ENCODE measurements around the gene STX11.

Gene STX11

DNA sequence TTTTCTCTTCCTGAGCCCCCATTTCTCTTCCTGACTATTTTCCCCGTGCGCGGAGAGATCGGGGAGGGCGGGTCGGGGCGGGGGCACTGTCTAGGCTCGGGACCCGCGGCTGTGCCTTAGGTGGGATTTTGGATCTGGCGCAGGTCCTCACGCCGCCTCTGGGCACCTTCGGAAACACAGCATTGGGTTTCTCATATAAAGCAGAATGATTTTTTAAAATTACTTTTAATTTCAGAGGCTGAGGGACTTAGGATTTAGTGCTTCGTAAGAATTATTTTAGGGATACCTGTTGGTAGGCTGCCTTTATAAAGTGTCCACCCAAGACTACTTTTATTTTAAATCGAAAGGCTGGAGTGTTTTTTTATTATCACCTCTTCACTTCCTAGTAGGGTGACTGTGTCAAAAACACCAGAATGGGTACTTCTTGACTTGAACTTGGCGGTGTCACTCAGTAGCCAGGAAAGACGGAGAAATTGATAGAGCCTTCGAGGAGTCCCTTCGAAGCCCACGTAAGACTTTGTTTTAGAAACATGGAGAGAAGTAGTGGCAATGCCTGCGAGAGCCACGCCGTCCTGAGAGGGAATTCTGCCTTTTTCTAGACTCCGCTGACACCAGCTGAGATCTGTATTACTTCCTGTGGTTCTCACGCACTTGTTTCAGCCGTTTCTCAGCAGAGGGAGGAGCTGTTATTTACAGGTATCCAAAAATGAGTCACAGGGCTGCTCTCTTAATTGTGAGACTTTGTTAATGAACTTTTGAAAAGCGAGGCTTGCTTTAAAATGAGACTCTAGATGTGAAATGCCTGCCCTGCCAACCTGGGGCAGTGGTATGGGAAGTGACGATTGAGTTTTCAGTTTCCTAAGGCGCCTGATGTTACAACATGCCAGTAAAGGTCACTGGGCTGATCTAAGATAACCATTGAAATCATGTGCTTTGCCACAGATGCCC is 667 bp downstream of the STX11 start:
- Mint-ChIP-seq H3K9me3 (no peaks in the 10 kb centered on the region), H3K36me3 (ENCODE audit: low read depth) (peaks cover 14% of the 10 kb centered on the region), H3K4me1 (ENCODE audit: low read depth) (peaks cover 50% of the 10 kb centered on the region), H3K27me3 (no peaks in the 10 kb centered on the region), H3K4me3 (peak overlapping the region; percentile 80), H3K27ac (peak overlapping the region; percentile 91)
- intact Hi-C loops (cut with micrococcal nuclease): loop anchor here (1.0 to 2.0 kb wide), 2 partner anchors 65 to 134 kb away; partner anchors contain the start of gene UTRN

DNA sequence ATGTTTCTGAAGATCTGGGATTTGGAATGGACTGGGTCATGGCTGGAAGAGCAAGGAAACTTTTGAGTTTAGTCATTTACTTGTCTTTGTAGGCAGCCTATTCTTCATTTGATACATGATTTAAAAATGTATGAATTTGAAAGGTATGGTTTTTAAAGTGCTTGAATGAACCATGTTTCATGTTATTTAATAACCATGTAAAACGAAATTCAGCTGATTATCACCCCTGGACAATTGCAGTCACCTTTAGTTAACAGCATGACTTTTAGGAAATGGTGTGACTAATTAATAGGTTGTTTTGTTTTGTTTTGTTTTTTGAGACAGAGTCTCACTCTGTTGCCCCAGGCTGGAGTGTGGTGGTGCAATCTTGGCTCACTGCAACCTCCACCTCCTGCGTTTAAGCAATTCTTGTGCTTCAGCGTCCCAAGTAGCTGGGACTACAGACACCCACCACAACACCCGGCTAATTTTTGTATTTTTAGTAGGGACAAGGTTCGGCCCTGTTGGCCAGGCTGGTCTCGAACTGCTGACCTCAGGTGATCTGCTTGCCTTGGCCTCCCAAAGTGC is 2.1 kb downstream of the STX11 start:
- Mint-ChIP-seq H3K27ac (peak overlapping the region; percentile 81), H3K9me3 (no peaks in the 10 kb centered on the region), H3K4me1 (ENCODE audit: low read depth) (peaks cover 61% of the 10 kb centered on the region), H3K36me3 (ENCODE audit: low read depth) (peaks cover 22% of the 10 kb centered on the region), H3K4me3 (peak overlapping the region; percentile 34), H3K27me3 (no peaks in the 10 kb centered on the region)
- intact Hi-C loops (cut with micrococcal nuclease): no loop called here

DNA sequence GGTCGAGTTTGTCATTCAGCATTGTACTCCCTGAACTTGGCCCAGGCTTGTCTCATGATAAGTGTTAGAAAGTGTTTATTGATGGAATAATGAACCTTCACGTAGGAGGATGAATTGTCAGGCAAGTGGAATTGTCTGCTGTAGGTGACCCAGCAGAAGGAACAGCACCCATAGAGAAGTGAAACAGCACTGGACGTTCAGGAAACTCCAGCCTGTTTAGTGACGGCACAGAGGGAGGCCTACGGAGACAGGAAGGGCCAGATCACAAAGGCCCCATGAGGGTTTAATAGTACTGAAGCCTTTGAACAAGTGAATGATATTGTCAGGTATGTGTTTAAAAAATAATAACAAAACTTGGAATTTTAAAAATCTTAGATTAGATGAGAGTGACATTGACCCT is 2.9 kb downstream of the STX11 start:
- H3K36me3 Mint-ChIP-seq (ENCODE audit: low read depth): peaks cover 30% of the 10 kb centered on the region

DNA sequence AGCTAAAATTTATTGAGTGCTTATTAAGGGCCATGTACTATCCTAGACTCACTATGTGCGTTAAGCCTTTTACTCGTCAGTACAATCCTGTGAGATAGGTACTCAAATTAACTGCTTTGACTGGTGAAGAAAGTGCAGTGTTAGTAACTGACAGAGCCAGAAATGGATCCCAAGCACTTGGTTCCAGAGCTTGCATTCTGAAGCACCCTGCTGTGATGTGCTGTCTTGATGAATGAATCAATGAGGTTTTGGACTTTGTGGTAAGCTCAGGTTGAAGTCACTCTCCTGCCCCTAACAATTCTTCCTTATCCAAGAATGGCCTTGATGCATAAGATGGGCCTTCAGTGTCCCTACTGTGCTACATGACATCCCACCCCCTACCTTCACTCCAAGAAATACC is 3.7 kb downstream of the STX11 start:
- Mint-ChIP-seq H3K4me1 (ENCODE audit: low read depth) (peaks cover 77% of the 10 kb centered on the region), H3K9me3 (no peaks in the 10 kb centered on the region), H3K27me3 (no peaks in the 10 kb centered on the region), H3K27ac (peak overlapping the region; percentile 81), H3K36me3 (ENCODE audit: low read depth) (peaks cover 32% of the 10 kb centered on the region), H3K4me3 (no peak overlapping the region)
- intact Hi-C loops (cut with micrococcal nuclease): no loop called here

More for the DNA sequence above, 2.9 kb downstream of the STX11 start:
- no peaks in the 10 kb centered on the region for H3K27me3 Mint-ChIP-seq
- H3K4me3 Mint-ChIP-seq: peak overlapping the region; percentile 30
- intact Hi-C loops (cut with micrococcal nuclease): no loop called here
- no peaks in the 10 kb centered on the region for H3K9me3 Mint-ChIP-seq
- peaks cover 70% of the 10 kb centered on the region for H3K4me1 Mint-ChIP-seq (ENCODE audit: low read depth)
- H3K27ac Mint-ChIP-seq: peak overlapping the region; percentile 81

DNA sequence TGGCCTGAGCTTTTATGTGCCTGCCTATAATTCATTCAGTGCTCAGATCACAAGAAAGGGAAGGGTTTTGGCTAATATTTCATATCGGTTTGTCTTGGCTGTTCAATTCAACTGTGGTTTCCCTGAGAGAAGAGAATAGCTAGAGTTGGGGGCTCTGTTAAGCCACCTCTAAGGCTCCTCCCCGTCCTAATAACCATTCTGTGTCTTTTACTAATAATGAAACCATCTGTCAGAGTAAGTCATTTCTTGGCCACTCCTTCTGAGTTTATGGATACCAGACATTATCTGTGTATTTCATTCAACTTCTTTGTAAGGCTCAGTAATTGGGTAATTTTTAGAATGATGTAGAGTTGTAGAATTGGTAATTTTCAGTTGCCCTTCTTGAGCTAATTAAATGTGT is 5.2 kb downstream of the STX11 start:
- Mint-ChIP-seq H3K4me1 (ENCODE audit: low read depth) (peaks cover 81% of the 10 kb centered on the region), H3K36me3 (ENCODE audit: low read depth) (peaks cover 33% of the 10 kb centered on the region), H3K4me3 (no peak overlapping the region), H3K27me3 (no peaks in the 10 kb centered on the region), H3K9me3 (no peaks in the 10 kb centered on the region), H3K27ac (peak overlapping the region; percentile 84)
- intact Hi-C loops (cut with micrococcal nuclease): no loop called here

DNA sequence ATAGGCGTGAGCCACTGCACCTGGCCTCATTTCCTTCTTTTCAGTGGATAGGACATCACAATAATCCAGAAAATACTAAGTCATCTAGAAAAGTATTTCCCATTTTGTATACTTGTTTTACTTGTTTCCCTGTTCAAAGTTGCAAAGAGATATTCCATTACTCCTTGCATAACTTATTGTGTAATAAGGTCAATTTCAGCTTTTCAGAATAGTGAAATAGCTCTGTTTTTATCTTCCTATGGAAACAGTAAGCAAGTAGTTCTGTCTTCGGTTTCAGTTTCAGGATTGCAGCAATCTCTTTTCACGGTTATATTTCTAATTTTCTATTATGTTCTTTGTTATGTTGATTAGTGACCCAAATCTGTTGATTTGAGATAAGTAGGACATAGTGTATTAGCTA is 6.0 kb downstream of the STX11 start:
- peak overlapping the region; percentile 14 for H3K4me3 Mint-ChIP-seq
- no peaks in the 10 kb centered on the region for H3K27me3 Mint-ChIP-seq
- peaks cover 33% of the 10 kb centered on the region for H3K36me3 Mint-ChIP-seq (ENCODE audit: low read depth)
- intact Hi-C loops (cut with micrococcal nuclease): no loop called here
- no peaks in the 10 kb centered on the region for H3K9me3 Mint-ChIP-seq
- H3K4me1 Mint-ChIP-seq (ENCODE audit: low read depth): peaks cover 77% of the 10 kb centered on the region
- H3K27ac Mint-ChIP-seq: peak overlapping the region; percentile 84

DNA sequence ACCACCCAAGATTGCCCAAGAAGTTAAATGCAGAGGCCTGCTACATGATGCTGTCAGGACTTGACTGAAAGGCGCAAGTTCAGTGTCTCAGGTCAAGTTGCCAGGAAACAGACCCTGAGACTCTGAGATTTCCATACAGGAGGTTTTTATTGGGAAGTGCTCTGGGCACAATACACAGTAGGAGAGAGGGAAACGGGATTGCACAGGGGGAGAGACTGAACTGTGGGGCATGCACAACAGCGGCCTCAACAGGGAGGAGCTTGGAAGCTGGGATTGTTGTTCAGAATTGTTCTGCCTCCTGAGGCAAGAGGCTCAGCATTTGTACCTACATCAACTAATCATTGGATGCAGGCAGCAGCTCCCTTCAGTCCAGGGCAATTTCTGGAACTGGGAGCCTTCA is 6.7 kb downstream of the STX11 start:
- Mint-ChIP-seq H3K36me3 (ENCODE audit: low read depth) (peaks cover 38% of the 10 kb centered on the region), H3K4me3 (no peak overlapping the region), H3K27ac (peak overlapping the region; percentile 84), H3K9me3 (no peaks in the 10 kb centered on the region), H3K4me1 (ENCODE audit: low read depth) (peaks cover 78% of the 10 kb centered on the region), H3K27me3 (no peaks in the 10 kb centered on the region)
- intact Hi-C loops (cut with micrococcal nuclease): no loop called here

DNA sequence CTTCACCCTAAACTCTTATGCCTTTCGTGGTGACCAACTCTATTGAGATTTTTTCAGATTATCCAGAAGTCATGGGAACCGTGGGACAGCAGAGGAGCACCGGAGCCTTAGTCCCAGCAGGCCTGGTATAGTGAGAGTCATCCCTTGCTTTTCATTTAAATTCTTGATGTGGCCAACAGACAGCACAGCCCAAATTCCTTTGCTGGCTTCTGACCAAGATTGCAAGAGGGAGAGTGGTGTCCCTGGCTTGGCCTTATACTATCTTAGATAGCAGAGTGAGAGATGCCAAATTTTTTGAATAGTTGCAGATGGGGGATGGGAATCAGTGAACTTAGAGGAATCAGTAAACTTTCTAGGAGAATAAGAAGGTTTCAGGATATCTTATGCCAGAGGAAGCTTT is 7.8 kb downstream of the STX11 start:
- Mint-ChIP-seq H3K36me3 (ENCODE audit: low read depth) (peaks cover 43% of the 10 kb centered on the region), H3K4me3 (no peak overlapping the region), H3K27me3 (no peaks in the 10 kb centered on the region), H3K27ac (no peak overlapping the region), H3K4me1 (ENCODE audit: low read depth) (peaks cover 78% of the 10 kb centered on the region), H3K9me3 (no peaks in the 10 kb centered on the region)
- intact Hi-C loops (cut with micrococcal nuclease): no loop called here

DNA sequence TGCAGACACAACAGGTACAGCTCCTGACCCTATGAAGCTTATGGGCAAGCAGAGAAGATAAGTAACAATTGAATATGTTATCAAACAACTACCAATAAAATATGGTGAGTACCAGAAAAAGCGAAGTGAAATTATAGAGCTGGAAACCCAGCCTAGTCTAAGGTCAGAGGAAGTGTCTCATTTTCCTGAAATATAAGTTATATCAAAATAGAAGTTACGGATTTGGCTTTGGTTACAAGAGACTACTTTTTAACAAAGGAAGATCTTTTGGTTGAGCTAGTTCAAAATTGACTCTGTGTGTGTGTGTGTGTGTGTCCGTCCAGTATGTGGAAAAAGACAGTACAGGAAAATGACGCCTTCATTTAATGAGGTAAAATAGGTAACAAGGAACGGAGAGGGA is 8.9 kb downstream of the STX11 start:
- intact Hi-C loops (cut with micrococcal nuclease): no loop called here
- Mint-ChIP-seq H3K27ac (peak overlapping the region; percentile 64), H3K4me3 (peak overlapping the region; percentile 61), H3K9me3 (no peaks in the 10 kb centered on the region), H3K4me1 (ENCODE audit: low read depth) (peaks cover 68% of the 10 kb centered on the region), H3K27me3 (no peaks in the 10 kb centered on the region), H3K36me3 (ENCODE audit: low read depth) (peaks cover 42% of the 10 kb centered on the region)

DNA sequence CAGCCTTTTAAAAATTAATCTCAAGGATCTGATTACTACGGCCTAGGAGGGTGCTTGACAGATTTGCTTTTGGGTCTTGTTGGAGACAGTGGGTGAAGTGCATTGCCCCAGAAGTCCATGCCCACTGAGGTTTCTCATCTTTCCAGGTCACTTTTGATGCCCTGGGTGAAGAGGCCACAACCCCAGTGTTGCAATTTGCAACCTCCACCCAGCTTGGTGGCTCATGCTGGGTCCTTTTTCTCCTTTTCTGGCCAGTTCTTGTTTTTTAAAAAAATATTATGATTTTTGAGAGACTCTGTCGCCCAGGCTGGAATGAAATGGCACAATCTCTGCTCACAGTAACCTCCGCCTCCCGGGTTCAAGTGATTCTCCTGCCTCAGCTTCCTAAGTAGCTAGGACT is 9.4 kb downstream of the STX11 start:
- intact Hi-C loops (cut with micrococcal nuclease): loop anchor here (5.0 kb wide), 1 partner anchor 62 kb away; the partner anchor contains the start of gene SF3B5
- no peaks in the 10 kb centered on the region for H3K27me3 Mint-ChIP-seq
- H3K4me3 Mint-ChIP-seq: no peak overlapping the region
- peak overlapping the region; percentile 64 for H3K27ac Mint-ChIP-seq
- peaks cover 36% of the 10 kb centered on the region for H3K36me3 Mint-ChIP-seq (ENCODE audit: low read depth)
- H3K4me1 Mint-ChIP-seq (ENCODE audit: low read depth): peaks cover 63% of the 10 kb centered on the region
- H3K9me3 Mint-ChIP-seq: no peaks in the 10 kb centered on the region

DNA sequence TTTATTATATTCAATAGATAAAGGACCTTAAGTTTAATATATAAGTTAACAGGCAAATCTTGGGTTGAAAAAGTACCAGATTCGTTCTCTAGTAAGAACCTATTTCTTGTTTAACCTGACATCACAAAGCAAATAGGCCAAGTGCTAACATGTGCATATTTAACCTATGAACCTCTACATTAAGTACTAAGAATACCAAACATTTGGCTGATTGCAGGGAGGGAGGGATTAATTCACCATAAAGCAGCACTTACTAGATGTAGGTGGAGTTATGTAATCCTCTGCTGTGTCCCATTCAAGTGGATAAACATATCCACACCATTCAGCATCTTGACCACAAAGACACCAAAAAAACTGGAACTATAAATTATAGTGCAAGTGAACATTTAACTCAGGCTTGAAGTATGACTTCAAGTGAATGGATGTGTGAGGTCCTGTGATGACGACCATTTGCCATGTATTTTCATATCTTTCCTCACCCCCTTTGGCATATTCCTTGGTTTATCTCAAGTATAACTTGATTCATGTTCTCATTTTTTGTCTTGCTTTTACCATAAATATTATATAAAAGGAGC is 10.2 kb downstream of the STX11 start:
- Mint-ChIP-seq H3K4me1 (ENCODE audit: low read depth) (peaks cover 56% of the 10 kb centered on the region), H3K27ac (no peak overlapping the region), H3K9me3 (no peaks in the 10 kb centered on the region), H3K27me3 (no peaks in the 10 kb centered on the region), H3K36me3 (ENCODE audit: low read depth) (peaks cover 34% of the 10 kb centered on the region), H3K4me3 (no peak overlapping the region)
- intact Hi-C loops (cut with micrococcal nuclease): loop anchor here (5.0 kb wide), 1 partner anchor 63 kb away; the partner anchor contains the start of gene SF3B5

DNA sequence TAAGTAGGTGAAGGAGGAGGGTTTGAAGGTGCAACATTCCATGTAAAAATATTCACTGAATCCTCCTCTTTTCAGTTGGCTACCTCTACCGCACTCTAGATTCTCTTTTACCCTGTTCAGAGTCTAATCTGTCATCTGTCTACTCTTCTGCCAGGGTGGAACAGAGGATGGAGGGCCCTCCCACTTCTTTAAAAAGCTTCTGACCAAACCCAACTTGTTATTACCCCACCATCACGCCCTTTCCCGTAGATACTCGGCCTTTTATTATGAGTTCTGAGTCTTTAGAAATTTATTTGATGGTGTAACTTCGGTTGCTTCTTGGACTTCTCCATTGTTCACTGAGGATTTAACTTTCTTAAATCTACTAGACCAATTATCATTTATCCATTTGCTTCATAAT is 11.7 kb downstream of the STX11 start:
- peak overlapping the region; percentile 34 for H3K27ac Mint-ChIP-seq
- no peak overlapping the region for H3K4me3 Mint-ChIP-seq
- no peaks in the 10 kb centered on the region for H3K27me3 Mint-ChIP-seq
- intact Hi-C loops (cut with micrococcal nuclease): loop anchor here (5.0 kb wide), 1 partner anchor 65 kb away; the partner anchor contains the start of gene SF3B5
- peaks cover 36% of the 10 kb centered on the region for H3K36me3 Mint-ChIP-seq (ENCODE audit: low read depth)
- H3K9me3 Mint-ChIP-seq: no peaks in the 10 kb centered on the region
- peaks cover 58% of the 10 kb centered on the region for H3K4me1 Mint-ChIP-seq (ENCODE audit: low read depth)

DNA sequence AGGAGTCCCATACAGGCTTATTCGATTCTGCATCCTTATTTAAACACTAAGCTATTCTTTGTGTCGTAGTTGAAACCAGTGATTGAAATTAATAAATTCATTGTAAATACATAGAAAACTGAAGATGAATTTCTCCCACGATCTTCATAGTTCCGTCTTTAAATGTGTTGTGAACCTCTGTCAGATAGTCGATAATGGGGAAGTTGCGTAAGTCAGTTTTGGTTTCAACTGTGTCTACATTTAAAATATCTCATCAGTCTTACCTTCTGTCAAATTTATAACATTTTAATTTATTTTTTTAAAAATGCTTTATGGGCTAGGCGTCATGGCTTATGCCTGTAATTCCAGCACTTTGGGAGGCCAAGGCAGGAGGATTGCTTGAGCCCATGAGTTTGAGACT is 12.7 kb downstream of the STX11 start:
- no peaks in the 10 kb centered on the region for H3K9me3 Mint-ChIP-seq
- peak overlapping the region; percentile 34 for H3K27ac Mint-ChIP-seq
- no peak overlapping the region for H3K4me3 Mint-ChIP-seq
- peaks cover 27% of the 10 kb centered on the region for H3K36me3 Mint-ChIP-seq (ENCODE audit: low read depth)
- H3K4me1 Mint-ChIP-seq (ENCODE audit: low read depth): peaks cover 48% of the 10 kb centered on the region
- H3K27me3 Mint-ChIP-seq: no peaks in the 10 kb centered on the region
- intact Hi-C loops (cut with micrococcal nuclease): loop anchor here (5.0 kb wide), 1 partner anchor 66 kb away; the partner anchor contains the start of gene SF3B5

DNA sequence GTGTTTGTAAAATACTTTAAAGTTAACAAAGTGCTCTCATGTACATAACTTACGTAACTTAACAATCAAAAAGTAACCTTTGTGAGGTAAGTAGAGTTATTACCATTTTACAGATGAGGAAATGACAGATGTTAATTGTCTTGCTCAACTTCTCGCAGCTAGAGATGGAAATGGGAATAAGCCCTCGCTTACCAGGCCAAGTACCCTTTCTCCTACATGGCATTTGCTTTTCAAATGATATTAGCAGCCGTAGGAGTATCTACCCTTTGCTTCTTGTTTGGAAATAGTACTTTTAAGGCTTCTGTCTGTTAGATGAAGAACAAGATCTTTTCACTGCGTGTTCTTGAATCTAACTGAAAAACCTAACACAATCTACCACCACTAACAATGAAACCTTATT is 15.5 kb downstream of the STX11 start:
- peaks cover 46% of the 10 kb centered on the region for H3K4me1 Mint-ChIP-seq (ENCODE audit: low read depth)
- no peak overlapping the region for H3K4me3 Mint-ChIP-seq
- H3K36me3 Mint-ChIP-seq (ENCODE audit: low read depth): peaks cover 42% of the 10 kb centered on the region
- intact Hi-C loops (cut with micrococcal nuclease): no loop called here
- H3K27me3 Mint-ChIP-seq: no peaks in the 10 kb centered on the region
- no peak overlapping the region for H3K27ac Mint-ChIP-seq
- H3K9me3 Mint-ChIP-seq: no peaks in the 10 kb centered on the region

Data from dendritic cell treated with granulocyte-macrophage colony-stimulating factor and Interleukin-4, amounts not matched to agents 40 ng/mL and 50 ng/mL, for 4 days (primary cell).